K562 (cell line): ENCODE data around the gene SHFL. TPM values are rescaled to one million over a fixed set of nuclear protein-coding genes. Genes with fewer than 3 reads are reported as not detected.

ENCODE experiments used
- ATAC-seq: fragments of 200-7000 bp; cut with Tn5 transposase; 3 replicates; pipeline ENCODE4 v1.9.1; 2020; ENCODE audit warnings: moderate library complexity
- BruUV-seq: library from RNA; stranded (reverse); fragments of 400-500 nt; replicated peaks from 2 replicates; lab custom pipeline; 2021; lab: Mats Ljungman, UMichigan
- CTCF ChIA-PET: fragments of 300-600 bp; formaldehyde crosslinking; extraction: SDS; loops from one replicate; lab custom pipeline; 2021; ENCODE audit warnings: low intra/inter-chr PET ratio; lab: Yijun Ruan, JAX
- POLR2A ChIA-PET: fragments of 300-600, 350-650 bp; sonication (Branson Sonifier 250); formaldehyde crosslinking; extraction: SDS; loops from one replicate; lab custom pipeline; 2021; ENCODE audit warnings: antibody characterized with exemption, inconsistent platforms; lab: Yijun Ruan, JAX
- DNase-seq, 4 experiments: peaks; one replicate each; pipeline versions ENCODE4 v3.0.0 to v3.0.0-alpha.2; 2011 to 2018; ENCODE audit warnings: low spot score in 3 of 4, mixed read lengths in 3 of 4; ENCODE audit errors: extremely low read depth in 1 of 4
- FAIRE-seq: peaks from 2 replicates; lab custom pipeline; 2011; peaks lifted over from hg19 to GRCh38; lab: Jason Lieb, UNC
- H2AFZ ChIP-seq: 2 replicates; pipeline ENCODE4 v1.6.0; 2011; ENCODE audit warnings: low read depth, low read length, control low read depth, inconsistent platforms
- H3K27ac ChIP-seq: fragments of 200-600 bp; 3 replicates; pipeline ENCODE4 v1.8.0; 2011; ENCODE audit warnings: low read depth, mild to moderate bottlenecking, control low read depth, inconsistent platforms, low read length, moderate library complexity, mixed read lengths; ENCODE audit errors: extremely low read depth
- H3K27me3 ChIP-seq, 2 experiments: fragments of 300-600 bp in 1 of 2; 2 replicates in 1 of 2; 3 replicates in 1 of 2; pipeline versions ENCODE4 v1.6.0 to v1.8.0; 2011; ENCODE audit warnings: inconsistent platforms in 2 of 2, low read length in 2 of 2, mild to moderate bottlenecking in 1 of 2, mixed read lengths in 1 of 2, moderate library complexity in 1 of 2; ENCODE audit not compliant: control insufficient read depth in 2 of 2, insufficient read depth in 2 of 2
- H3K36me3 ChIP-seq: fragments of 300-600 bp; 3 replicates; pipeline ENCODE4 v1.8.0; 2011; ENCODE audit warnings: mild to moderate bottlenecking, low read length, inconsistent platforms; ENCODE audit not compliant: control insufficient read depth, insufficient read depth
- H3K4me1 ChIP-seq, 2 experiments: fragments of 200-600 bp in 1 of 2; replicated peaks in 1 of 2; 2 replicates in 1 of 2; 3 replicates in 1 of 2; pipeline versions ENCODE4 v1.5.1 to v1.8.0; 2011; ENCODE audit warnings: inconsistent platforms in 2 of 2, low read length in 2 of 2, mild to moderate bottlenecking in 1 of 2, mixed read lengths in 1 of 2, moderate library complexity in 1 of 2; ENCODE audit not compliant: control insufficient read depth in 2 of 2, insufficient read depth in 2 of 2
- H3K4me2 ChIP-seq: 2 replicates; pipeline ENCODE4 v1.6.1; 2011; ENCODE audit warnings: low read length, control low read depth, inconsistent platforms, mixed read lengths; ENCODE audit not compliant: insufficient read depth
- H3K4me3 ChIP-seq: fragments of 200-600 bp; sonication (generic), shearing (Covaris generic); 2 replicates; pipeline ENCODE4 v1.5.1; 2016; ENCODE audit warnings: control low read depth, inconsistent platforms
- H3K79me2 ChIP-seq: fragments of 200-600 bp; 3 replicates; pipeline ENCODE4 v1.8.0; 2011; ENCODE audit warnings: low read length, inconsistent platforms; ENCODE audit not compliant: control insufficient read depth, insufficient read depth
- H3K9ac ChIP-seq, 2 experiments: 2 replicates each; pipeline versions ENCODE4 v1.6.0 to v1.6.1; 2011; ENCODE audit warnings: low read depth in 2 of 2, low read length in 2 of 2, control low read depth in 1 of 2, inconsistent platforms in 1 of 2, mild to moderate bottlenecking in 1 of 2, mixed read lengths in 1 of 2; ENCODE audit not compliant: insufficient read depth in 1 of 2
- H3K9me1 ChIP-seq: one replicate; pipeline ENCODE4 v1.6.0; 2011; ENCODE audit warnings: inconsistent platforms, mild to moderate bottlenecking, low read length, moderate library complexity; ENCODE audit not compliant: control insufficient read depth, insufficient read depth
- H3K9me3 ChIP-seq: replicated peaks from 2 replicates; pipeline ENCODE4 v1.5.1; 2011; ENCODE audit warnings: low read depth, low read length, inconsistent platforms; ENCODE audit not compliant: control insufficient read depth, insufficient read depth
- H4K20me1 ChIP-seq: replicated peaks from 2 replicates; pipeline ENCODE4 v1.6.1; 2011; ENCODE audit warnings: low read length, inconsistent platforms, mixed read lengths; ENCODE audit not compliant: control insufficient read depth, insufficient read depth
- EP300 ChIP-seq: IDR thresholded peaks from 2 replicates; pipeline ENCODE4 v1.6.1; 2012; ENCODE audit warnings: low read length, improper control_type of control experiment
- POLR2G ChIP-seq: fragments of 200-400 bp; formaldehyde crosslinking; IDR thresholded peaks from 2 replicates; pipeline ENCODE4 v1.6.1; 2017; ENCODE audit warnings: low read depth, mild to moderate bottlenecking, antibody characterized with exemption, low read length, moderate library complexity
- WGBS: fragments of 100-300 bp; shearing (Covaris generic); methylation state at CpG from one replicate; pipeline ENCODE4 v1.1.6; 2016; ENCODE audit warnings: low coverage, mixed read lengths; ENCODE audit not compliant: insufficient coverage; ENCODE audit errors: missing lambda C conversion rate; 5-methylcytosine and 5-hydroxymethylcytosine counted together
- in situ Hi-C: fragments of 300-500 bp; cut with MboI; formaldehyde crosslinking; loops from 4 replicates; pipeline ENCODE4 v1.15.0; 2018; ENCODE audit warnings: inconsistent platforms, mixed read lengths
- intact Hi-C: fragments of 100-400 bp; cut with micrococcal nuclease; formaldehyde crosslinking; loops from 2 replicates; pipeline ENCODE4 v1.14.2; 2022
- microRNA-seq: library from miRNA; unstranded; fragments of <30 nt; microRNA quantifications from one replicate; pipeline ENCODE4, GENCODE V29; 2018; ENCODE audit warnings: borderline microRNAs expressed
- polyA plus RNA-seq, 8 experiments: library from polyadenylated mRNA; depleted of rRNA in 4 of 8; stranded (reverse) in 5 of 8; unstranded in 3 of 8; fragments of >200 nt; fragmentation: Nextera tagmentation in 2 of 8; fragmentation: Illumina TruSeq in 1 of 8; extraction: Ambion mirVana in 2 of 8; extraction: Trizol in 1 of 8; gene quantifications; 2 replicates each; pipeline versions ENCODE4 v1.2.1 to v1.2.3, GENCODE V29; 2011 to 2014; ENCODE audit warnings: inconsistent platforms in 1 of 8, missing spikeins in 1 of 8
- small RNA-seq: library from RNA; depleted of rRNA; stranded (forward); fragments of <200 nt; gene quantifications from one replicate; pipeline ENCODE3, GENCODE V24; 2014
- total RNA-seq, 7 experiments: library from RNA; depleted of rRNA in 6 of 7; stranded (reverse); fragments of >200 nt in 6 of 7; fragmentation: Illumina TruSeq in 2 of 7; extraction: Trizol in 2 of 7; gene quantifications; 2 replicates each; pipeline versions ENCODE4 v1.2.1 to v1.2.3, GENCODE V29; 2011 to 2021; ENCODE audit warnings: low replicate concordance in 1 of 7

SHFL gene
- total and polyA plus RNA-seq, 9 of the 15 experiments (the other 6 are each of a cell fraction or from before 2014, with no cell fraction given) = 1.5 to 25.7 (median 13.0) TPM

DNA sequence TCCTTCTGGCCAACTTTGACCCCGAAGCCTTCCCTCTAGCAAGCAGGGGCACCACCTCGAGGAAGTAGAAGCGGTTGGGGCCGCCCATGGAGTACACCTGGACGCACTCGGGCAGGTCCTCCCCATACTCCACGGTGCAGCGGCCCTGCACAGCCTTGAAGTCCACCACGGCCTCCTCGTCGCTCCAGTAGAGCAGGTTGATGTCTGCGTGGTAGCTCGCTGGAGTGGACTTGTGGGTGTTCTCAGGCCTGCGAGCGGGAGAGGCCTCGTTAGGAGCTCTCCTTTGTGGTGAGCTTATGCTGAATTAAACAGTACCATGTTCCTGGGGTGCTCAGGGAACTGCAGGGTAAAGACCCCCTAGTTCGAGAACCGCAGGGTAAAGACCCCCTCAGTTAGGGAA, 55.9 kb downstream of the SHFL start:
- Histone ChIP-seq H3K27ac (no peak overlapping the region), H3K27me3 (no peaks in the 10 kb centered on the region), H4K20me1 (0 out of 2 replicates have a peak, but pooled peaks cover 5% of the 10 kb centered on the region), H3K4me3 (no peak overlapping the region), H3K9me3 (no peaks in the 10 kb centered on the region), H2AFZ (no peak overlapping the region), H3K4me2 (no peak overlapping the region), H3K36me3 (peaks cover 99% of the 10 kb centered on the region), H3K4me1 (0 out of 5 replicates have a peak, but pooled peaks cover 0 to 8% of the 10 kb centered on the region in 2 experiments), H3K9me1 (no peaks in the 10 kb centered on the region), H3K9ac (no peak overlapping the region), H3K79me2 (no peaks in the 10 kb centered on the region)
- in situ Hi-C loops = no loop called here
- TF ChIP-seq EP300 (no peak), POLR2G (peak; percentile 46; the same call in 1 of the 2 replicates)
- intact Hi-C loops = no loop called here
- DNase-seq (no peak), FAIRE-seq (no peak), ATAC-seq (no peak)
- POLR2A ChIA-PET = interaction anchor here (0.8 to 1.1 kb wide), 2 partner anchors 27 to 33 kb away, joined by 3 to 5 read pairs; no protein-coding TSS in a partner anchor
- WGBS = 94% methylated on average over 13 of the region's 18 CpGs
- no TSS peak for BruUV-seq
- CTCF ChIA-PET = no interaction called here

Small RNA genes lying within 50 kb of the gene (microRNA-seq; reads per million reads assigned to microRNA genes)
- gene MIR5589 = not detected

Small RNA genes lying within 50 kb of the gene (small RNA-seq; reads per million reads assigned to genes)
- gene MIR5589 = not detected
- 204 reads per million, percentile 99 among the genes with 10 or more reads in this experiment for gene SNORD105
- gene SNORD105B = 25,005 reads per million, percentile 100 among the genes with 10 or more reads in this experiment

Other genes starting within 250 kb of the SHFL start
Only the 7 nearest of the 16 such genes appear.
- gene COL5A3, start 75.8 kb upstream of the SHFL start, total RNA-seq (2014; rRNA removed) = not detected in 2 replicates
- not detected in 2 replicates for gene COL5A3, start 75.8 kb upstream of the SHFL start, total RNA-seq (2014; rRNA removed; fragmentation: Illumina TruSeq; extraction: Trizol)
- not detected in 2 replicates for gene COL5A3, start 75.8 kb upstream of the SHFL start, total RNA-seq (2015; rRNA removed; fragmentation: Illumina TruSeq; extraction: Trizol)
- gene COL5A3, start 75.8 kb upstream of the SHFL start, total RNA-seq (2021) = 0.02 TPM in 1 of 2 replicates, not detected in the other
- gene COL5A3, start 75.8 kb upstream of the SHFL start, polyA plus RNA-seq (2011; rRNA removed) = not detected in 2 replicates
- gene COL5A3, start 75.8 kb upstream of the SHFL start, polyA plus RNA-seq (2014; fragmentation: Illumina TruSeq; extraction: Trizol) = not detected in 2 replicates
- gene COL5A3, start 75.8 kb upstream of the SHFL start, polyA plus RNA-seq (2014; fragmentation: Nextera tagmentation; extraction: Ambion mirVana) = not detected
- gene COL5A3, start 75.8 kb upstream of the SHFL start, polyA plus RNA-seq (2014; rRNA removed) = 0.01 TPM in 1 of 2 replicates, not detected in the other
- gene RDH8, start 72.8 kb upstream of the SHFL start, total RNA-seq (2014; rRNA removed) = not detected in 2 replicates
- not detected in 2 replicates for gene RDH8, start 72.8 kb upstream of the SHFL start, total RNA-seq (2014; rRNA removed; fragmentation: Illumina TruSeq; extraction: Trizol)
- not detected in 2 replicates for gene RDH8, start 72.8 kb upstream of the SHFL start, total RNA-seq (2015; rRNA removed; fragmentation: Illumina TruSeq; extraction: Trizol)
- not detected in 2 replicates for gene RDH8, start 72.8 kb upstream of the SHFL start, total RNA-seq (2021)
- gene RDH8, start 72.8 kb upstream of the SHFL start, polyA plus RNA-seq (2011; rRNA removed) = not detected in 2 replicates
- not detected in 2 replicates for gene RDH8, start 72.8 kb upstream of the SHFL start, polyA plus RNA-seq (2014; fragmentation: Illumina TruSeq; extraction: Trizol)
- gene RDH8, start 72.8 kb upstream of the SHFL start, polyA plus RNA-seq (2014; fragmentation: Nextera tagmentation; extraction: Ambion mirVana) = not detected
- gene RDH8, start 72.8 kb upstream of the SHFL start, polyA plus RNA-seq (2014; rRNA removed) = not detected in 2 replicates
- gene ANGPTL6, start 16.4 kb downstream of the SHFL start, total RNA-seq (2014; rRNA removed) = 0.86 and 2.1 TPM in 2 replicates
- 0.38 and 0.58 TPM in 2 replicates for gene ANGPTL6, start 16.4 kb downstream of the SHFL start, total RNA-seq (2014; rRNA removed; fragmentation: Illumina TruSeq; extraction: Trizol)
- 0.23 and 0.36 TPM in 2 replicates for gene ANGPTL6, start 16.4 kb downstream of the SHFL start, total RNA-seq (2015; rRNA removed; fragmentation: Illumina TruSeq; extraction: Trizol)
- gene ANGPTL6, start 16.4 kb downstream of the SHFL start, total RNA-seq (2021) = 0.42 and 0.58 TPM in 2 replicates
- gene ANGPTL6, start 16.4 kb downstream of the SHFL start, polyA plus RNA-seq (2011; rRNA removed) = 0.54 and 0.83 TPM in 2 replicates
- gene ANGPTL6, start 16.4 kb downstream of the SHFL start, polyA plus RNA-seq (2014; fragmentation: Illumina TruSeq; extraction: Trizol) = 0.22 and 0.43 TPM in 2 replicates
- gene ANGPTL6, start 16.4 kb downstream of the SHFL start, polyA plus RNA-seq (2014; fragmentation: Nextera tagmentation; extraction: Ambion mirVana) = not detected
- 0.31 and 0.97 TPM in 2 replicates for gene ANGPTL6, start 16.4 kb downstream of the SHFL start, polyA plus RNA-seq (2014; rRNA removed)
- 111 and 141 TPM in 2 replicates for gene PPAN, start 20.0 kb downstream of the SHFL start, total RNA-seq (2014; rRNA removed)
- gene PPAN, start 20.0 kb downstream of the SHFL start, total RNA-seq (2014; rRNA removed; fragmentation: Illumina TruSeq; extraction: Trizol) = 21.1 and 29.3 TPM in 2 replicates
- 76.2 and 78.6 TPM in 2 replicates for gene PPAN, start 20.0 kb downstream of the SHFL start, total RNA-seq (2015; rRNA removed; fragmentation: Illumina TruSeq; extraction: Trizol)
- gene PPAN, start 20.0 kb downstream of the SHFL start, total RNA-seq (2021) = 113 and 122 TPM in 2 replicates
- gene PPAN, start 20.0 kb downstream of the SHFL start, polyA plus RNA-seq (2011; rRNA removed) = 43.2 and 54.4 TPM in 2 replicates
- gene PPAN, start 20.0 kb downstream of the SHFL start, polyA plus RNA-seq (2014; fragmentation: Illumina TruSeq; extraction: Trizol) = 59.1 and 66.9 TPM in 2 replicates
- gene PPAN, start 20.0 kb downstream of the SHFL start, polyA plus RNA-seq (2014; fragmentation: Nextera tagmentation; extraction: Ambion mirVana) = 1 to 10 TPM; 2.2 to 4.9 TPM
- gene PPAN, start 20.0 kb downstream of the SHFL start, polyA plus RNA-seq (2014; rRNA removed) = 129 TPM in 2 replicates
- 1.5 and 3.2 TPM in 2 replicates for gene P2RY11, start 25.4 kb downstream of the SHFL start, total RNA-seq (2014; rRNA removed)
- 1.4 and 1.5 TPM in 2 replicates for gene P2RY11, start 25.4 kb downstream of the SHFL start, total RNA-seq (2014; rRNA removed; fragmentation: Illumina TruSeq; extraction: Trizol)
- gene P2RY11, start 25.4 kb downstream of the SHFL start, total RNA-seq (2015; rRNA removed; fragmentation: Illumina TruSeq; extraction: Trizol) = 4.6 TPM in 2 replicates
- 10.1 and 10.2 TPM in 2 replicates for gene P2RY11, start 25.4 kb downstream of the SHFL start, total RNA-seq (2021)
- gene P2RY11, start 25.4 kb downstream of the SHFL start, polyA plus RNA-seq (2011; rRNA removed) = 2.4 and 6.5 TPM in 2 replicates
- gene P2RY11, start 25.4 kb downstream of the SHFL start, polyA plus RNA-seq (2014; fragmentation: Illumina TruSeq; extraction: Trizol) = 1.5 and 2.1 TPM in 2 replicates
- gene P2RY11, start 25.4 kb downstream of the SHFL start, polyA plus RNA-seq (2014; fragmentation: Nextera tagmentation; extraction: Ambion mirVana) = under 1 TPM; 0.03 to 0.07 TPM
- gene P2RY11, start 25.4 kb downstream of the SHFL start, polyA plus RNA-seq (2014; rRNA removed) = 4.5 and 5.9 TPM in 2 replicates
- 496 and 567 TPM in 2 replicates for gene EIF3G, start 33.6 kb downstream of the SHFL start, total RNA-seq (2014; rRNA removed)
- gene EIF3G, start 33.6 kb downstream of the SHFL start, total RNA-seq (2014; rRNA removed; fragmentation: Illumina TruSeq; extraction: Trizol) = 180 and 183 TPM in 2 replicates
- 303 and 312 TPM in 2 replicates for gene EIF3G, start 33.6 kb downstream of the SHFL start, total RNA-seq (2015; rRNA removed; fragmentation: Illumina TruSeq; extraction: Trizol)
- gene EIF3G, start 33.6 kb downstream of the SHFL start, total RNA-seq (2021) = 388 and 395 TPM in 2 replicates
- gene EIF3G, start 33.6 kb downstream of the SHFL start, polyA plus RNA-seq (2011; rRNA removed) = 119 and 135 TPM in 2 replicates
- 338 and 435 TPM in 2 replicates for gene EIF3G, start 33.6 kb downstream of the SHFL start, polyA plus RNA-seq (2014; fragmentation: Illumina TruSeq; extraction: Trizol)
- gene EIF3G, start 33.6 kb downstream of the SHFL start, polyA plus RNA-seq (2014; fragmentation: Nextera tagmentation; extraction: Ambion mirVana) = 10 to 100 TPM; 35.3 to 53.8 TPM
- gene EIF3G, start 33.6 kb downstream of the SHFL start, polyA plus RNA-seq (2014; rRNA removed) = 299 and 361 TPM in 2 replicates
- gene DNMT1, start 108.6 kb downstream of the SHFL start, total RNA-seq (2014; rRNA removed) = 121 and 133 TPM in 2 replicates
- gene DNMT1, start 108.6 kb downstream of the SHFL start, total RNA-seq (2014; rRNA removed; fragmentation: Illumina TruSeq; extraction: Trizol) = 104 and 131 TPM in 2 replicates
- gene DNMT1, start 108.6 kb downstream of the SHFL start, total RNA-seq (2015; rRNA removed; fragmentation: Illumina TruSeq; extraction: Trizol) = 80.1 and 84.8 TPM in 2 replicates
- 261 and 271 TPM in 2 replicates for gene DNMT1, start 108.6 kb downstream of the SHFL start, total RNA-seq (2021)
- 88.6 and 150 TPM in 2 replicates for gene DNMT1, start 108.6 kb downstream of the SHFL start, polyA plus RNA-seq (2011; rRNA removed)
- gene DNMT1, start 108.6 kb downstream of the SHFL start, polyA plus RNA-seq (2014; fragmentation: Illumina TruSeq; extraction: Trizol) = 163 and 181 TPM in 2 replicates
- gene DNMT1, start 108.6 kb downstream of the SHFL start, polyA plus RNA-seq (2014; fragmentation: Nextera tagmentation; extraction: Ambion mirVana) = 100 to 1,000 TPM in 1 of 2 experiments, 10 to 100 TPM in 1; 95.0 to 159 TPM
- gene DNMT1, start 108.6 kb downstream of the SHFL start, polyA plus RNA-seq (2014; rRNA removed) = 111 and 126 TPM in 2 replicates